GM18502 (cell line): ENCODE measurements around the gene LRRC25.
"Not testable (repeated sequence)": the region's sequence is repeated elsewhere in the genome, so short reads cannot be mapped to it uniquely, and the experiment has no call there.

ENCODE experiments used
- ATAC-seq: cut with Tn5 transposase; IDR thresholded peaks from one replicate; pipeline ENCODE4 v1.9.1; 2021; ENCODE audit warnings: mild to moderate bottlenecking; ENCODE audit not compliant: unreplicated experiment, poor library complexity

LRRC25 gene

GRCh38 chr19:18412610-18413239, 15.3 kb upstream of the LRRC25 start:
- no peak for ATAC-seq

- ATAC-seq, result no peak
Observed at GRCh38 chr19:18408053-18408476, 10.6 kb upstream of the LRRC25 start.

GRCh38 chr19:18406749-18407148, 9.3 kb upstream of the LRRC25 start:
- ATAC-seq, result no peak

GRCh38 chr19:18405754-18406153, 8.3 kb upstream of the LRRC25 start:
- ATAC-seq, result not testable (repeated sequence)

- ATAC-seq, result not testable (repeated sequence)
Observed at GRCh38 chr19:18402455-18403248, 5.2 kb upstream of the LRRC25 start.

- no peak for ATAC-seq
Observed at GRCh38 chr19:18401580-18402112, 4.2 kb upstream of the LRRC25 start.

GRCh38 chr19:18399008-18399407, 1.6 kb upstream of the LRRC25 start:
- no peak for ATAC-seq

GRCh38 chr19:18396471-18397241, 766 bp downstream of the LRRC25 start:
- ATAC-seq, result no peak

- no peak for ATAC-seq
Observed at GRCh38 chr19:18393836-18394235, 3.6 kb downstream of the LRRC25 start.

- ATAC-seq, result no peak
Observed at GRCh38 chr19:18392926-18393325, 4.5 kb downstream of the LRRC25 start.

- no peak for ATAC-seq
Observed at GRCh38 chr19:18392417-18392816, 5.0 kb downstream of the LRRC25 start.

- ATAC-seq, result no peak
Observed at GRCh38 chr19:18391509-18392075, 5.8 kb downstream of the LRRC25 start.

- no peak for ATAC-seq
Observed at GRCh38 chr19:18390065-18390907, 7.1 kb downstream of the LRRC25 start.

- no peak for ATAC-seq
Observed at GRCh38 chr19:18389726-18390064, 7.7 kb downstream of the LRRC25 start.

GRCh38 chr19:18388960-18389725, 8.3 kb downstream of the LRRC25 start:
- no peak for ATAC-seq

GRCh38 chr19:18388100-18388959, 9.1 kb downstream of the LRRC25 start:
- peak; percentile 75 for ATAC-seq

GRCh38 chr19:18386543-18387271, 10.7 kb downstream of the LRRC25 start:
- ATAC-seq, result no peak
